Cardiac fibroblast (primary cell): ENCODE data around the gene FNDC11.
"Not testable (repeated sequence)": the region's sequence is repeated elsewhere in the genome, so short reads cannot be mapped to it uniquely, and the experiment has no call there.

Source experiments
- DNase-seq, 2 donors: peaks; one replicate each; pipeline versions ENCODE4 v3.0.0 to v3.0.0-alpha.2; 2010; ENCODE audit warnings: low read depth in 2 of 2
- H3K4me3 ChIP-seq, 2 donors: replicated peaks in 1 of 2; 1 replicate in 1 of 2; 2 replicates in 1 of 2; pipeline ENCODE4 v1.5.1; 2011; ENCODE audit warnings: low read depth in 2 of 2, low read length in 2 of 2, mild to moderate bottlenecking in 2 of 2, moderate library complexity in 1 of 2
- TF ChIP-seq, protein P1 (sequence below): IDR thresholded peaks from one replicate; pipeline ENCODE4 v1.5.1; 2011; ENCODE audit warnings: low read depth, mild to moderate bottlenecking, low read length, inconsistent platforms

FNDC11 gene

GRCh38 chr20:63554361-63555278 lies 661 bp downstream of the FNDC11 start:
- no peak for DNase-seq
- peak overlapping the region; percentile 62 to 63 for H3K4me3 ChIP-seq
- TF ChIP-seq, protein P1, sequence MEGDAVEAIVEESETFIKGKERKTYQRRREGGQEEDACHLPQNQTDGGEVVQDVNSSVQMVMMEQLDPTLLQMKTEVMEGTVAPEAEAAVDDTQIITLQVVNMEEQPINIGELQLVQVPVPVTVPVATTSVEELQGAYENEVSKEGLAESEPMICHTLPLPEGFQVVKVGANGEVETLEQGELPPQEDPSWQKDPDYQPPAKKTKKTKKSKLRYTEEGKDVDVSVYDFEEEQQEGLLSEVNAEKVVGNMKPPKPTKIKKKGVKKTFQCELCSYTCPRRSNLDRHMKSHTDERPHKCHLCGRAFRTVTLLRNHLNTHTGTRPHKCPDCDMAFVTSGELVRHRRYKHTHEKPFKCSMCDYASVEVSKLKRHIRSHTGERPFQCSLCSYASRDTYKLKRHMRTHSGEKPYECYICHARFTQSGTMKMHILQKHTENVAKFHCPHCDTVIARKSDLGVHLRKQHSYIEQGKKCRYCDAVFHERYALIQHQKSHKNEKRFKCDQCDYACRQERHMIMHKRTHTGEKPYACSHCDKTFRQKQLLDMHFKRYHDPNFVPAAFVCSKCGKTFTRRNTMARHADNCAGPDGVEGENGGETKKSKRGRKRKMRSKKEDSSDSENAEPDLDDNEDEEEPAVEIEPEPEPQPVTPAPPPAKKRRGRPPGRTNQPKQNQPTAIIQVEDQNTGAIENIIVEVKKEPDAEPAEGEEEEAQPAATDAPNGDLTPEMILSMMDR, result no peak

DNA sequence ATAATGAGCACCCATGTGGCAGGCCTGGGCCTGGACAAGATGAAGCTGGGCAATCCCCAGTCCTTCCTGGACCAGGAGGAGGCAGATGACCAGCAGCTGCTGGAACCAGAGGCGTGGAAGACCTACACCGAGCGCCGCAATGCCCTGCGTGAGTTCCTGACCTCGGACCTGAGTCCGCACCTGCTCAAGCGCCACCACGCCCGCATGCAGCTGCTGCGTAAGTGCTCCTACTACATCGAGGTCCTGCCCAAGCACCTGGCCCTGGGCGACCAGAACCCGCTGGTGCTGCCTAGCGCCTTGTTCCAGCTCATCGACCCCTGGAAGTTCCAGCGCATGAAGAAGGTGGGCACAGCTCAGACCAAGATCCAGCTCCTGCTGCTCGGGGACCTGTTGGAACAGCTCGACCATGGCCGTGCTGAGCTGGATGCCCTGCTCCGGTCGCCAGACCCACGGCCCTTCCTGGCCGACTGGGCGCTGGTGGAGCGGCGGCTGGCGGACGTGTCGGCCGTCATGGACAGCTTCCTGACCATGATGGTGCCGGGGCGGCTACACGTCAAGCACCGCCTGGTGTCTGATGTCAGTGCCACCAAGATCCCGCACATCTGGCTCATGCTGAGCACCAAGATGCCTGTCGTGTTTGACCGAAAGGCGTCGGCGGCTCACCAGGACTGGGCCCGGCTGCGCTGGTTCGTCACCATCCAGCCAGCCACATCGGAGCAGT lies 1.9 kb downstream of the FNDC11 start:
- DNase-seq, result no peak
- TF ChIP-seq, protein P1, result no peak
- H3K4me3 ChIP-seq, result no peak overlapping the region

DNA sequence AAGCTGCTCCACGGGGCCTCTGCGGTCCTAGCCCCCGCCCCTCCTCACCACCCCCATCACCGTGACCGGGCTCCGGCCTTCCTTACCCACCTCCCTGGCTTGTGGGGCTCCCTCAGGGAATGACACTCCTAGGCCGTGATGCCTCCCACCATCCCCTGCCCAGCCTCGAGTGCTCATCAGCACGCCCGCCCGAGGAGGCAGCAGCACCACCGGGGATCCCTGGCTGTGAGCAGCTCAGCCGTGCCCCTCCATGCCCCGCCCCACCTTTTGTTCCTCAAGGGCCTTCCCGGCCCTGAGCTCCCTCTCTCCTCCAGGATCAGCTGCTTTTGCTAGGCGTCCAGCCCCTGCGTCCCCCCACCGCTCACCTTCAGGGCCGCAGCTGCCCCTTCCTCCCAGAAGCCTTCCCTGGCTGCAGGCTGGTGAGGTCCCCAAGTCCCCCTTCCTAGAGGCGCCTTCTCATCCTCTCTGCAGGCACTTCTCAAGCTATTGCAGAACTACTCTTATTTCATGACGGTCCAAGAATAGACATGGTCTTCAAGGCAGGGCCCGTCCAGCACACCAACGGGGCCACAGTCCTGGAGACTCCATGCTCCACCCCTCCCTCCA lies 3.0 kb downstream of the FNDC11 start:
- DNase-seq, result no peak
- H3K4me3 ChIP-seq, result no peak overlapping the region
- TF ChIP-seq, protein P1, result no peak

GRCh38 chr20:63557481-63557891 lies 3.5 kb downstream of the FNDC11 start:
- DNase-seq, result no peak
- H3K4me3 ChIP-seq, result no peak overlapping the region
- TF ChIP-seq, protein P1, result no peak

- no peak for DNase-seq
- TF ChIP-seq, protein P1, result no peak
- H3K4me3 ChIP-seq, result no peak overlapping the region
Measured at GRCh38 chr20:63558804-63559484, 5.0 kb downstream of the FNDC11 start.

DNA sequence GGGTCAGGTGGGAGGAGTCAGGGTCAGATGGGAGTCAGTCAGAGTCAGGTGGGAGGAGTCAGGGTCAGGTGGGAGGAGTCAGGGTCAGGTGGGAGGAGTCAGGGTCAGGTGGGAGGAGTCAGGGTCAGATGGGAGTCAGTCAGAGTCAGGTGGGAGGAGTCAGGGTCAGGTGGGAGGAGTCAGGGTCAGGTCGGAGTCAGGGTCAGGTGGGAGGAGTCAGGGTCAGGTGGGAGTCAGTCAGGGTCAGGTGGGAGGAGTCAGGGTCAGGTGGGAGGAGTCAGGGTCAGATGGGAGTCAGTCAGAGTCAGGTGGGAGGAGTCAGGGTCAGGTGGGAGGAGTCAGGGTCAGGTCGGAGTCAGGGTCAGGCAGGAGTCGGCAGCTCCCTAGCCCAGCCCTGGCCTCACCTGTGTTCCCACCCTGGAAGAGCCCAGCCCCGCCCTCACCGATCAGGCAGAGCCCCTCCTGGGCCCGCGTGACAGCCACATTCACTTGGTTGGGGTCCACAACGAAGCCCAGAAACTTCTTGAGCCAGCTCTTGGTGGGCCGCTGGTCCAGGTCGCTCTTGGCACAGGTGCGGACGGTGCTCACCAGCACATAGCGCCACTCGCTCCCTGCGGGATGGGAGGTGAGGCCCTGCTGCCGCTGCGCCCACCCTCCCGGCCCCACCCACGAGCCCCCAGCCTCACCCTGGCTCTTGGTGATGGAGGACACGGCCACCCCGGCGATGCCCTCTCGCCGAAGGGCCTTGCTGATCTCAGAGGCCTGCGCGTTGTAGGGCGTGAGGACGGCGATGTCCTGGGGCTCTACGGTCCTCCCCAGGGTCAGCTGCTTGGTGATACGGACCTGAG lies 5.8 kb downstream of the FNDC11 start:
- DNase-seq, H3K4me3 ChIP-seq: not testable (repeated sequence)
